ENCODE data around the gene MAML3.

DNA sequence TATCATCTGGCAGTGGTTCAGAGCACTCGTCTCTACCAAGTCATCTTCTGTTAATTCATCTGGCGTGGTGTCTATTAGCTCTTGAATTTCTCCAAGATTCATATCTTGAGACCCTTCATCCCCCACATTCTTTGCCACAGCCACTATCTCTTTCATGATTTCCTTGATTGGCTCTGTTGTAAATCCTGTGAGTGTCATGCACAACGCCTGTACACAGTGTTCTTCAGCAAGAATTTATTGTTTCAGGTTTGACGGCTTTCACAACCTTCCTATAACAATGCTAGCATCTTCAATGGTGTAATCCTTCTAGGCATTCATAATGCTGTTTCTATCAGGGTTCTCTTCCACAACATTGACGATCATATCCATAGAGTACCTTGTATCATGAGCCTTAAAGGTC, 457.5 kb downstream of the MAML3 start:
- TF ChIP-seq, protein P1, sequence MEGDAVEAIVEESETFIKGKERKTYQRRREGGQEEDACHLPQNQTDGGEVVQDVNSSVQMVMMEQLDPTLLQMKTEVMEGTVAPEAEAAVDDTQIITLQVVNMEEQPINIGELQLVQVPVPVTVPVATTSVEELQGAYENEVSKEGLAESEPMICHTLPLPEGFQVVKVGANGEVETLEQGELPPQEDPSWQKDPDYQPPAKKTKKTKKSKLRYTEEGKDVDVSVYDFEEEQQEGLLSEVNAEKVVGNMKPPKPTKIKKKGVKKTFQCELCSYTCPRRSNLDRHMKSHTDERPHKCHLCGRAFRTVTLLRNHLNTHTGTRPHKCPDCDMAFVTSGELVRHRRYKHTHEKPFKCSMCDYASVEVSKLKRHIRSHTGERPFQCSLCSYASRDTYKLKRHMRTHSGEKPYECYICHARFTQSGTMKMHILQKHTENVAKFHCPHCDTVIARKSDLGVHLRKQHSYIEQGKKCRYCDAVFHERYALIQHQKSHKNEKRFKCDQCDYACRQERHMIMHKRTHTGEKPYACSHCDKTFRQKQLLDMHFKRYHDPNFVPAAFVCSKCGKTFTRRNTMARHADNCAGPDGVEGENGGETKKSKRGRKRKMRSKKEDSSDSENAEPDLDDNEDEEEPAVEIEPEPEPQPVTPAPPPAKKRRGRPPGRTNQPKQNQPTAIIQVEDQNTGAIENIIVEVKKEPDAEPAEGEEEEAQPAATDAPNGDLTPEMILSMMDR (IDR thresholded peaks at IDR 0.05) = no peak
- TF ChIP-seq POLR2A (IDR thresholded peaks at IDR 0.05) = no peak

All from lower leg skin (tissue), 3 donors.